GM15510 (cell line): ENCODE results near the gene SLC25A45.
A peak's percentile ranks its signal among the peaks of the same experiment; 100 is the strongest.

Experiments
- POLR2A ChIP-seq: IDR thresholded peaks from 3 replicates; pipeline ENCODE4 v1.6.1; 2011; ENCODE audit warnings: borderline replicate concordance; ENCODE audit not compliant: insufficient read length; ENCODE audit errors: extremely low read depth

The SLC25A45 gene

DNA sequence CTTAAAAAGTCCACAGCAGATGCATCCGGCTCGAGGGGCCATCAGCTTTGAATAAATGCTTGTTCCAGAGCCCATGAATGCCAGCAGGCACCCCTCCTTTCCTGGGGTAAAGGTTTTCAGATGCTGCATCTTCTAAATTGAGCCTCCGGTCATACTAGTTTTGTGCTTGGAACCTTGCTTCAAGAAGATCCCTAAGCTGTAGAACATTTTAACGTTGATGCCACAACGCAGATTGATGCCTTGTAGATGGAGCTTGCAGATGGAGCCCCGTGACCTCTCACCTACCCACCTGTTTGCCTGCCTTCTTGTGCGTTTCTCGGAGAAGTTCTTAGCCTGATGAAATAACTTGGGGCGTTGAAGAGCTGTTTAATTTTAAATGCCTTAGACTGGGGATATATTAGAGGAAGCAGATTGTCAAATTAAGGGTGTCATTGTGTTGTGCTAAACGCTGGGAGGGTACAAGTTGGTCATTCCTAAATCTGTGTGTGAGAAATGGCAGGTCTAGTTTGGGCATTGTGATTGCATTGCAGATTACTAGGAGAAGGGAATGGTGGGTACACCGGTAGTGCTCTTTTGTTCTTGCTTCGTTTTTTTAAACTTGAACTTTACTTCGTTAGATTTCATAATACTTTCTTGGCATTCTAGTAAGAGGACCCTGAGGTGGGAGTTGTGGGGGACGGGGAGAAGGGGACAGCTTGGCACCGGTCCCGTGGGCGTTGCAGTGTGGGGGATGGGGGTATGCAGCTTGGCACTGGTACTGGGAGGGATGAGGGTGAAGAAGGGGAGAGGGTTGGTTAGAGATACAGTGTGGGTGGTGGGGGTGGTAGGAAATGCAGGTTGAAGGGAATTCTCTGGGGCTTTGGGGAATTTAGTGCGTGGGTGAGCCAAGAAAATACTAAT lies 42.0 kb upstream of the SLC25A45 start:
- no peak for TF ChIP-seq POLR2A

DNA sequence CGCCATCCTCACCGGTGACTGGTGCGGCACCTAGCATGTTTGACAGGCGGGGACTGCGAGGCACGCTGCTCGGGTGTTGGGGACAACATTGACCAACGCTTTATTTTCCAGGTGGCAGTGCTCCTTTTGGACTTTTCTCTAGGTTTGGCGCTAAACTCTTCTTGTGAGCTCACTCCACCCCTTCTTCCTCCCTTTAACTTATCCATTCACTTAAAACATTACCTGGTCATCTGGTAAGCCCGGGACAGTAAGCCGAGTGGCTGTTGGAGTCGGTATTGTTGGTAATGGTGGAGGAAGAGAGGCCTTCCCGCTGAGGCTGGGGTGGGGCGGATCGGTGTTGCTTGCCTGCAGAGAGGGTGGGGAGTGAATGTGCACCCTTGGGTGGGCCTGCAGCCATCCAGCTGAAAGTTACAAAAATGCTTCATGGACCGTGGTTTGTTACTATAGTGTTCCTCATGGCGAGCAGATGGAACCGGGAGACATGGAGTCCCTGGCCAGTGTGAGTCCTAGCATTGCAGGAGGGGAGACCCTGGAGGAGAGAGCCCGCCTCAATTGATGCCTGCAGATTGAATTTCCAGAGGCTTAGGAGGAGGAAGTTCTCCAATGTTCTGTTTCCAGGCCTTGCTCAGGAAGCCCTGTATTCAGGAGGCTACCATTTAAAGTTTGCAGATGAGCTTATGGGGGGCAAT lies 41.2 kb upstream of the SLC25A45 start:
- peak; percentile 14 for TF ChIP-seq POLR2A

DNA sequence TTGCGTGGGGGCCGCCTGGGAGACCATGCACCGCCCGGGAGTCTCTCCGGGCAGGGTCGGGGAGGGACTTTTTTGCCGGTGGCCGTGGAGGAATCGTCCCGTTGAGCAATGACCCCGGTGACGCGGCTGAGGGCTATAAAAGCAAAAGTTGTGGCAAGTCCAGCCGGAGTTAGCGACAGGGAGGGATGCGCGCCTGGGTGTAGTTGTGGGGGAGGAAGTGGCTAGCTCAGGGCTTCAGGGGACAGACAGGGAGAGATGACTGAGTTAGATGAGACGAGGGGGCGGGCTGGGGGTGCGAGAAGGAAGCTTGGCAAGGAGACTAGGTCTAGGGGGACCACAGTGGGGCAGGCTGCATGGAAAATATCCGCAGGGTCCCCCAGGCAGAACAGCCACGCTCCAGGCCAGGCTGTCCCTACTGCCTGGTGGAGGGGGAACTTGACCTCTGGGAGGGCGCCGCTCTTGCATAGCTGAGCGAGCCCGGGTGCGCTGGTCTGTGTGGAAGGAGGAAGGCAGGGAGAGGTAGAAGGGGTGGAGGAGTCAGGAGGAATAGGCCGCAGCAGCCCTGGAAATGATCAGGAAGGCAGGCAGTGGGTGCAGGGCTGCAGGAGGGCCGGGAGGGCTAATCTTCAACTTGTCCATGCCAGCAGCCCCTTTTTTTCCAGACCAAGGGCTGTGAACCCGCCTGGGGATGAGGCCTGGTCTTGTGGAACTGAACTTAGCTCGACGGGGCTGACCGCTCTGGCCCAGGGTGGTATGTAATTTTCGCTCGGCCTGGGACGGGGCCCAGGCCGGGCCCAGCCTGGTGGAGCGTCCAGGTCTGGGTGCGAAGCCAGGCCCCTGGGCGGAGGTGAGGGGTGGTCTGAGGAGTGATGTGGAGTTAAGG lies 40.4 kb upstream of the SLC25A45 start, which contains the start of gene NEAT1:
Gene NEAT1 (plus strand): TSS at position 166 of the 883 bp plus-strand sequence.
- TF ChIP-seq POLR2A: peak; percentile 100

DNA sequence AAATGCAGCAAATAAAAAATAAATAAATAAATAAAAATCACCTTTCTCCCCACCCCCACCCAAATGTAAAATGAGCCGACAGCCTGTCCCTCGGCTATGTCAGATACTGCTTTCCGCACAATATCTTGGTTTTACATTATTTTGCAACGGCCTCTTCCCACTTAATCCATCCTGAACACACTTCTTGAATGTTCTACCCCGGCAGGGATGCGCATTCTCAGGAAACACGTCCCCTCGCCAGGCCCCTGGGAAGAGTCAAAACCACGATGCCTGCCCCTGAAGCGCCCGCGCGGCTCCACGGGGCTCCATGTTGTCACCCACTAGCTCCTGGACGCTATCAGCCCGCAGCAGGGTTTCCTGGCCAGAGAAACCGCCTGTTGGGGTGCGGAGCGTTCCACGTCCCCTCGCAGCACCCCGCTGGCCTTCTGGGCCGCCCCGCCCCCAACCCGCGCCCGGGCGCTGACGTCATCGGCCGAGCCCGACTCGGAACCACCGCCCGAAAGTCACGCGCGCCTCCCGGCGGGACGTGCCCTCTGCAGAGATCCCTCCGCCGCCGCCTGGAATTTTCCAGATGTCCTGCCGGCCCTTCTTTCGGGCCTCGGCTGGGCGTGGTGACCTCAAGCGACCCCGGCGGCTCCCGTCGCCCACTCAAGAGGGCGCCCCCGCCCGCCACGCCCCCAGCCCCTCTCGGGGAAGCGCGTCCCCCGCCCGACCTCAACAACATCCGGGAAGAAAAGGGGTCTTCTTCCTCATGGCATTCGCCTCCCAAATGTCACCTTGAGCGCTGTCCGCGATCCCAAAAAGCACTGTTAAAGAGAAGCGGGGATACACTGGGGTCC lies 39.6 kb upstream of the SLC25A45 start:
- peak; percentile 60 for TF ChIP-seq POLR2A

DNA sequence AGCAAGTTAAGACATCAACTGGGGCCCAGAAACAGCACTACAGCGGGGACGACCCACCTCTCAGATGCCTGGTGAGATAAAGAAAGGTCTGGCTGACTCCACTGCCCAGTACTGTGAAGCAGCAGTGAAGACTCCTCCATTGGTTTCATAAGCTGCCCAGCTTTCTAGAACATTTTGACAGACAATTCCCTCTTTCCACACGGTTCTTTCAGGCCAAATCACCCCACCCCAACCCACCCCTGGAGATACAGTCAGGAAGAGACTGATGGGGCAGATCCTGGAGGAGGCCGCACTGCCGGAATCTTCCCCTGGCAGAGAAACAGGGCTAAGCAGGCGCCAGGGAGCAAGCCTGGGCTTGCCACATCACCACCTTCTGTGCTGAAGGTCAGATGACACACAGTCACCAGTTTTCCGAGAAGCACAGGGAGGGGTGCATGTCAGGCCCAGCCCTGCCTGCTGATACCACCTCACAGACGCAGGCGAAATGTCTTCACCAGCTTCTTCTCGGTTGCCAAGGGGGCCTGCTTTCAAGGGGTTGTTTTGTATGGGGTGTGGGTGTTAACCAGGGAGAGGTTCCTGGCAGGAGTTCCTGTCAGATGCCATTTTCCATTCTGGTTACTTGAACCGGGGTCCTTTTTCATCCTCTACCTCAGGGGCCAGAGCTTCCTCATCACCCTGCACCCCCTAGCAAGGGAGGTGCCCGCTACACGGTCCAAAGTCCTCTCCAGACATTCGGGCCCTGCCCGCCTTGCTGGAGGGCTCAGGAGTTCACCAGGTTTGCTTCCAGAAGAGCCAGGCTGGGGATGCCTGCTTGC lies 38.7 kb upstream of the SLC25A45 start:
- TF ChIP-seq POLR2A: peak; percentile 81

DNA sequence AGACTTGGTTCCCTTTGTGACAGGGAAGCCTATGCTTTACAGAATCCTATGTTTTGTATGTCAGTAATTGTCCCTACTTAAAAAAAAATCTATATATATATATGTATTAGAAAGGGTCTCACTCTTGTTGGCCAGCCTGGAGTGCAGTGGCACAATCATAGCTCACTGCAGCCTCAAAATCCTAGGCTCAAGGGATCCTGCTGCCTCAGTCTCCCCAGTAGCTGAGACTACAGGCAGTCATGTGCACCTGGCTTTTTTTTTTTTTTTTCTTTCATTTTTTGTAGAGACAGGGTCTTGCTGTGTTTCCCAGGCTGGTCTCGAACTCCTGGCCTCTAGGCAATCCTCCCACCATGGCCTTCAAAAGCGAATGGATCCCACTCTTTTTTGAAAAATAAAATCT lies 38.1 kb upstream of the SLC25A45 start:
- TF ChIP-seq POLR2A: no peak

DNA sequence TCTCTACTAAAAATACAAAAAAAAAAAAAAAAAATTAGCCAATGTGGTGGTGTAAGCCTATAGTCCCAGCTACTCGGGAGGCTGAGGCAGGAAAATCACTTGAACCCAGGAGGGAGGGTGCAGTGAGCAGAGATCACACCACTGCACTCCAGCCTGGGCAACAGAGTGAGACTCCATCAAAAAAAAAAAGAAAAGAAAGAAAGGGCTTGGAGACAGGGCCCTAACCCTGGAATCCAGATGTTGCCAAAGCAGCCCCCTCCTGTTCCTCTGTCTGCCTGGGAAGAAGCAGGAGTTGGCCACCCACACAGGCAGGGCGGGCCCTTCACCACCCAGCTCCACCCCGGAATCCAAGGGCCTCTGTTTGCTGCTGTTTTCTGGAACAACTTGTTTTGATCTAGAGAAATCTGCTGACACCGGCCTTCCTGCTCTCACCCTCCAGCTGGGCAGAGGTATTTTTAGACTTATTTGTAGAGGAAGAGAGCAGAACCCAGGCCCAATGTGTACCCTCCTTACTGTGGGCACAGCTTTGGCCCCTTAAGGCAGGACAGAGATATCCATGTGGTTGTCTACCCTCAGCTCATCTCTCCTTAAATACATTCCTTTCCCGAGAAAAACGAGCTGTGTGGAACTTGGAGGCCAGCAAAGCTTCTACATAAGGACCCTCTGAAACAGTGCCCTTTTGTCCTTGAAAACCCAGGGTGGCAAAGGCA lies 37.5 kb upstream of the SLC25A45 start:
- TF ChIP-seq POLR2A: peak; percentile 50

DNA sequence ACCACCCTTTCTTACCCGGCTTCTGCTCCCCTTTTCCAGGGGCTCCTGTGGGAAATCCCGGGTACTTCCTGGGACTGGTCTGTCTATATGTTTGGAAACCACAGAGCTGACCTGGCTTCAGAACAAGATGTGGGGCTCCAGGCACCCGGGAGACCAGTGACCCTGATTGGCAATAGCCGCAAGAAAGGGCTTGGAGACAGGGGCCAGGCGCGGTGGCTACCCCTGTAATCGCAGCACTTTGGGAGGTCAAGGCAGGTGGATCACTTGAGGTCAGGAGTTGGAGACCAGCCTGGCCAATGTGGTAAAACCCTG lies 37.0 kb upstream of the SLC25A45 start:
- no peak for TF ChIP-seq POLR2A

DNA sequence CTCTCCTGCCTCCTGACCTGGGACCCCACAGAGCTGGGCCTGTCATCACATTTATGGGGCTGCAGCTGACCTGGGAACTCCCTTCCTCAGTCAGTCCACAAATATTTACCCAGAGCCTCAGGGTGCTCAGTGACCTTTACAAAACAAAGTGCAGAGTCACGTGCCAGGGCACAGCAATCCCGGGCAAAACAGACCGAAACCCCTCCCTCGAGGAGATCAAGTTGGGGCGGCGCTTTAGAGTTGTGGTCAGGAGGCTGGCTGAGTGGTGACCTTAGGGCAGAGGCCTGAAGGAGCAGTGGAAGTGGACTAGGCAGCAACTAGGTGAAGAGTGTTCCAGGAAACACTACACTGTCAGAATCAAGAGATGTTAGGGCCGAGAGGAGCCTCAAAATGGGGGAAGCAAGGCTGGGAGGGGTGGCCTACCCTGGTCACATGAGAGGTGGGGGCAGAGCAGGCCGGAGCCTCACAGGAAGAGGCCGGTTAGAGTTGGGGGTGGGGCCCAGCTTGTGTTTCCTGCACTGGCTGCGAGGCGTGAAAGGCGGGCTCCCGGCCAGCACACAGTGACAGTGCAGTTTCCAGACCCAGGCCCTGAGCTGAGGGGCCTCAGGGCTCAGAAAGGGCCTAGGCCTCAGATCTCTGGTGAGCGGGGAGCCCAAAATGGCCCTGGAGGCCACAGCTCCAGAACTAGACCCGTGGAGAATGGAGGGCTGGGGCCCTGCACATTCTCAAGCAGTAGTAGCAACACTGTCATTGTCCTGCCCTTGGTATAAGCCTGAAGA lies 36.4 kb upstream of the SLC25A45 start:
- TF ChIP-seq POLR2A: peak; percentile 91

DNA sequence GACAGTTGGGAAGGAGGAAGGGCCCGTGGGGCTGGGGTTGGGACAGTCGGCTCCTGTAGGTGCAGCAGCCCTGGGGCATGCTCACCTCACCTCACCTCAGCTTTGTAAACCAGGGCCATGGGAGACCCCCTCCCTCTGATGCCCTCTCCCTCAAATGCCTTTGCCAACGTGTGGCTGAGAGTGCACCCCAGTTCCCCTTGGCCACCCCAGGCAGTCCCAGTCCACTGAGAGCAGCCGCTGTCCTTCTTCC lies 35.9 kb upstream of the SLC25A45 start:
- no peak for TF ChIP-seq POLR2A

DNA sequence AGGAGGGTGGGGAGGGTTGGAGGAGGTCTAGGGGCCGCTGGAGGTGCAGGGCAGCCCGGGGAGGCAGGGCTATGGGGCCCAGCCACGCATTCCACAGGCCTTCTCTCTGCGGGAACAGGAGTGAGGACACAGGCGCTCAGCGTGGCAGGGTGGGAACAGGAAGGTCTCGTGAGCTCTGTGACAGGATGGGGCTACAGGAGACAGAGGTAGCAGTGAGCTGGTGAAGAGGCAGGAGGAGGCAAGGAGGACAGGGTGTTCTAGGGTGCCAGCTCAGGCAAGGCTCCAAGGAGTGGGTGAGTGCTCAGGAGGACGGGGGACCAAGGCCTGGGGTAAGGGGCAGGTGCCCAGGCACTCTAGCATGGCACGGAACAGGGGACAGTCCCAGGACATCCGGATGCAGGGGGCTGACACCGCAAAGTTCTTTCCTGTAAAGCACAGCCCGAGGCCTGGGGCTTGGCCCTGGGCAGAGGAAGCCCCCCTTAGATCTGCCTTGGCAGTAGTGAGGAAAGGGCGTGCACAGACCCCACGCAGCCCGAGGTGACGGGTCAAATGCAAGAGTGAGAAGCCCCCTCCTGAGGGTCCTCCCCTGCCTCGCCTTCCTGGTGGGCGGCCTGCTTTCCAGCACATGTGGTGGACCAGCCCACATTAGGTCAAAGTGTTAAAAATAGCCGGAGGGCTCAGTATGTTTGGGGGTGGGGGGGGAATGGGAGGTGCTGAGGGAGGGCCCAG lies 35.4 kb upstream of the SLC25A45 start:
- TF ChIP-seq POLR2A: no peak
